Transverse colon (tissue), 4 donors: ENCODE results near the gene ALOX15. TPM values are rescaled to one million over a fixed set of nuclear protein-coding genes. Genes with fewer than 3 reads are reported as not detected.

Source experiments
- DNase-seq: peaks from one replicate; pipeline ENCODE4 v3.0.0-alpha.2; 2019
- H3K27ac ChIP-seq, 4 donors: fragments of 200-600 bp; sonication (generic); 2 replicates each; pipeline ENCODE4 v1.5.1; 2016 to 2018; ENCODE audit warnings: inconsistent platforms in 4 of 4
- H3K27me3 ChIP-seq: fragments of 200-600 bp; sonication (generic); 2 replicates; pipeline ENCODE4 v1.5.1; 2017; ENCODE audit warnings: inconsistent platforms
- H3K36me3 ChIP-seq, 4 donors: fragments of 200-600 bp; sonication (generic); 2 replicates each; pipeline ENCODE4 v1.5.1; 2017 to 2019; ENCODE audit warnings: inconsistent platforms in 4 of 4
- H3K4me1 ChIP-seq, 4 donors: fragments of 200-600 bp; sonication (generic); 2 replicates each; pipeline ENCODE4 v1.5.1; 2017 to 2020; ENCODE audit warnings: inconsistent platforms in 4 of 4
- H3K4me3 ChIP-seq, 4 donors: fragments of 200-600 bp; sonication (generic); 1 replicate in 1 of 4; 2 replicates in 3 of 4; pipeline versions ENCODE4 v1.5.1 to v1.6.1; 2017 to 2019; ENCODE audit warnings: inconsistent platforms in 4 of 4
- H3K9me3 ChIP-seq, 2 donors: fragments of 200-600 bp; sonication (generic); 2 replicates each; pipeline ENCODE4 v1.5.1; 2017 to 2019; ENCODE audit warnings: inconsistent platforms in 2 of 2
- EP300 ChIP-seq: sonication (generic); formaldehyde crosslinking; IDR thresholded peaks from one replicate; pipeline ENCODE4 v1.6.1; 2017; ENCODE audit warnings: antibody characterized with exemption, low read depth
- POLR2A ChIP-seq: fragments of 450-650 bp; IDR thresholded peaks from one replicate; pipeline ENCODE4 v1.6.1; 2016; ENCODE audit warnings: antibody characterized with exemption, mild to moderate bottlenecking, moderate library complexity
- POLR2AphosphoS5 ChIP-seq, 3 donors: sonication (generic); formaldehyde crosslinking; IDR thresholded peaks; one replicate each; pipeline ENCODE4 v1.6.1; 2016; ENCODE audit warnings: antibody characterized with exemption in 3 of 3
- WGBS, 2 donors: methylation state at CpG; one replicate each; pipeline ENCODE4 v1.1.5; 2018; ENCODE audit warnings: low coverage in 1 of 2; 5-methylcytosine and 5-hydroxymethylcytosine counted together
- in situ Hi-C, 4 donors: fragments of 200-750 bp; cut with MboI; loops; one replicate each; pipeline versions ENCODE4 v1.15.0 to v1.15.1; 2017; ENCODE audit warnings: low sequenced_read_pairs in 3 of 4, low pct_ligation_motif_present in 1 of 4, low pct_unique_long_range_greater_than_20kb in 1 of 4
- intact Hi-C: fragments of 100-400 bp; cut with DNase I; formaldehyde crosslinking; loops from one replicate; pipeline ENCODE4 v1.15.1; 2023; ENCODE audit warnings: low total_unique reads
- total RNA-seq, 4 donors: library from RNA; depleted of rRNA; stranded (reverse); fragments of >200 nt; gene quantifications; one replicate each; pipeline ENCODE4 v1.1.0, GENCODE V29; 2016
- TF ChIP-seq, protein P1 (sequence below), 5 experiments: fragments of 200-600 bp in 3 of 5; fragments of 450-650 bp in 2 of 5; sonication (generic) in 3 of 5; IDR thresholded peaks; 1 replicate in 2 of 5; 2 replicates in 3 of 5; pipeline ENCODE4 v1.5.1; 2016 to 2017; ENCODE audit warnings: antibody characterized with exemption in 5 of 5, inconsistent platforms in 3 of 5, mild to moderate bottlenecking in 2 of 5, moderate library complexity in 1 of 5

The ALOX15 gene
- total RNA-seq, 4 donors from 2014 or later = 0.41 to 0.48 TPM; not detected in 2

DNA sequence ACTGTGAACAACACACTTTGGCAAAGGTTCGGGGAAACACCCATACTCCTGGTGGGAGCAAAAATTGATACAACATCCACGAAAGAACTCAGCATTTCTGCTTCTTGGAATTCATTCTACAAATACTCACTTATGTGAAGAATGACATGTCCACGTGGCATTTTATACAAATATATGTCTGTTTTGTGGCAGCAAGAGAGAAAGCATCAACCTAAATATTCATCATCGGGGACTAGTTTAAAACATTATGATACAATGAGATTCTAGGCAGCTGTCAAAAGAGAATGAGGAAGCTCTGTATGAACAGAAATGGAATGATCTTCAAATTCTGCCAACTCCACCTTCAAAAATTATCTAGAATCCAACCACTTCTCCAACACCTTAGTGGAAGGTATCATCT, 25.7 kb upstream of the ALOX15 start:
- Histone ChIP-seq H3K4me3 (no peak overlapping the region), H3K4me1 (peaks cover 0 to 10% (median 4%) of the 10 kb centered on the region in 4 donors), H3K9me3 (no peaks in the 10 kb centered on the region), H3K27me3 (no peaks in the 10 kb centered on the region), H3K27ac (no peak overlapping the region), H3K36me3 (peaks cover 0 to 7% (median 3%) of the 10 kb centered on the region in 4 donors)
- TF ChIP-seq, protein P1, sequence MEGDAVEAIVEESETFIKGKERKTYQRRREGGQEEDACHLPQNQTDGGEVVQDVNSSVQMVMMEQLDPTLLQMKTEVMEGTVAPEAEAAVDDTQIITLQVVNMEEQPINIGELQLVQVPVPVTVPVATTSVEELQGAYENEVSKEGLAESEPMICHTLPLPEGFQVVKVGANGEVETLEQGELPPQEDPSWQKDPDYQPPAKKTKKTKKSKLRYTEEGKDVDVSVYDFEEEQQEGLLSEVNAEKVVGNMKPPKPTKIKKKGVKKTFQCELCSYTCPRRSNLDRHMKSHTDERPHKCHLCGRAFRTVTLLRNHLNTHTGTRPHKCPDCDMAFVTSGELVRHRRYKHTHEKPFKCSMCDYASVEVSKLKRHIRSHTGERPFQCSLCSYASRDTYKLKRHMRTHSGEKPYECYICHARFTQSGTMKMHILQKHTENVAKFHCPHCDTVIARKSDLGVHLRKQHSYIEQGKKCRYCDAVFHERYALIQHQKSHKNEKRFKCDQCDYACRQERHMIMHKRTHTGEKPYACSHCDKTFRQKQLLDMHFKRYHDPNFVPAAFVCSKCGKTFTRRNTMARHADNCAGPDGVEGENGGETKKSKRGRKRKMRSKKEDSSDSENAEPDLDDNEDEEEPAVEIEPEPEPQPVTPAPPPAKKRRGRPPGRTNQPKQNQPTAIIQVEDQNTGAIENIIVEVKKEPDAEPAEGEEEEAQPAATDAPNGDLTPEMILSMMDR (IDR thresholded peaks at IDR 0.05) = no peak
- TF ChIP-seq EP300 (no peak), POLR2A (no peak), POLR2AphosphoS5 (IDR thresholded peaks at IDR 0.05) (no peak)
- in situ Hi-C loops (no loop called here), intact Hi-C loops (no loop called here)
- no peak for DNase-seq
- 68 to 74% methylated on average over 4 of the region's 4 CpGs for WGBS, 2 donors

DNA sequence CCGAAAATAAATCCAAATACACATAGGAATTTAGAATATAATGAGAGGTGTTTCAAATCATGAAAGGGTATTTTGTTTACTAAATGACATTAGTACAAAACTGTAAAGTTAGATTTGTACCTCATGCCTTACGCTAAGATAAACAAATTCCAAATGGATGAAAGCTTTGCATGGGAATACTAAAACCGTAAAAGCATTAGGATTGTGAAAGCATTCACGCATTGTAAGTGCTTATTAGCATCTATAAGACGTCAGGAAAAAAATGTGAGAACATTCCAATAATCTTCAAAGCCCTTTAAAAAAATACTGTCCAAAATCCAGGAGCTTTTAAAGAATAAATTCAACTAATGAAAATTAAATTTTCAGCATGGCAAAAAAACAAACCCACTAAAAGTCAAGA, 24.8 kb upstream of the ALOX15 start:
- in situ Hi-C loops (no loop called here), intact Hi-C loops (no loop called here)
- TF ChIP-seq POLR2A (no peak), EP300 (no peak), POLR2AphosphoS5 (IDR thresholded peaks at IDR 0.05) (no peak)
- TF ChIP-seq, protein P1 (IDR thresholded peaks at IDR 0.05) = no peak
- 55 to 66% methylated on average over 5 of the region's 5 CpGs for WGBS, 2 donors
- Histone ChIP-seq H3K9me3 (no peaks in the 10 kb centered on the region), H3K27ac (no peak overlapping the region), H3K27me3 (no peaks in the 10 kb centered on the region), H3K4me3 (no peak overlapping the region), H3K36me3 (peaks cover 0 to 1% (median 0%) of the 10 kb centered on the region in 4 donors), H3K4me1 (peaks cover 0 to 10% (median 4%) of the 10 kb centered on the region in 4 donors)
- DNase-seq = no peak

DNA sequence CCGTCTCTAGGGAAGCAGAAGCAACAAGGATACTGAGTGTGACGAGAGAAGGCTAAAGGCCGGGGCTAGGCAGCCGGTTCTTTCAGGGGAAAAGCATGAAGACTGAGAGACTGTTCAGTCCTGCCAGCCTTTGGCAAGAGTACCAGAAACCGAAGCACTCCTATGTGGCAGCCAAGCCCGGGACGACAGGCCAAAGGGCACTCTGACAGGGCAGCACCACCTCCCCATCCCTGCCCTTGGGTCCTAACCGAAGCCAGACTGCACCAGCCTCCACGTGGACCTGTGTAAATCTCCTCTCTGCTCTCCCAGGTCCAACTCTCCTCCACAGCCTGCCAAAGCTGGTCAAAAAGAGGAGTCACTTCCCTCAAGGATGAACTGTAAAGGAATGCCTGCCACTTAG, 23.5 kb upstream of the ALOX15 start:
- TF ChIP-seq, protein P1 (IDR thresholded peaks at IDR 0.05) = no peak
- in situ Hi-C loops = no loop called here
- no peak overlapping the region for H3K27ac ChIP-seq
- no peaks in the 10 kb centered on the region for H3K36me3 ChIP-seq
- WGBS, 2 donors = 50 to 80% methylated on average over 1 to 9 of the region's 9 CpGs
- peaks cover 0 to 10% (median 4%) of the 10 kb centered on the region in 4 donors for H3K4me1 ChIP-seq
- no peak overlapping the region for H3K4me3 ChIP-seq
- intact Hi-C loops = no loop called here
- peak; percentile 20 for DNase-seq
- no peaks in the 10 kb centered on the region for H3K27me3 ChIP-seq
- no peaks in the 10 kb centered on the region for H3K9me3 ChIP-seq

DNA sequence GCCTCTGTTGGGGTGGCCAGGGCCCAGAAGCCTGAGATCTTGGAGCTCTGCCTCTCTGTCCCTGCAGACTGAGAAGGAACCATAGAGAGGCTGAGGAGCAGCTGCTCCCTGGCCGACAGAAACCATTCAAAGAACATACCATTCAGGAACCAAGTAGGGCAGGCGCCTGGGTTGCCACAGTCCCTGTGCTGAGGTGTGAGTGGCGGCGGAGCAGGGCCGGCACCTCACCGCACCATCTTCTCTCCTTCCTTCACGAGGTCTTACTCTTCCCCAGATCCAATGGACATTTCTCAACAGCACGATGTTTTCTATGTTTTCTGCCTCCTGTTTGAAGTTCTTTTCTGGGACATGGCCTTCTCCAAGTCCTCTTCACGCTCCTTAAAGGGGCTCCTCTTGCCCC, 22.8 kb upstream of the ALOX15 start:
- Histone ChIP-seq H3K4me3 (no peak overlapping the region), H3K9me3 (no peaks in the 10 kb centered on the region), H3K27ac (no peak overlapping the region), H3K27me3 (no peaks in the 10 kb centered on the region), H3K4me1 (peaks cover 0 to 10% (median 4%) of the 10 kb centered on the region in 4 donors), H3K36me3 (no peaks in the 10 kb centered on the region)
- TF ChIP-seq EP300 (no peak), POLR2A (no peak)
- TF ChIP-seq, protein P1 (IDR thresholded peaks at IDR 0.05) = no peak
- intact Hi-C loops (no loop called here), in situ Hi-C loops (no loop called here)
- WGBS, 2 donors = 80 to 86% methylated on average over 1 to 9 of the region's 9 CpGs
- no peak for DNase-seq
